Muscle of arm (tissue), 12 donors: ENCODE data around the gene RPL11. TPM values are rescaled to one million over a fixed set of nuclear protein-coding genes. Genes with fewer than 3 reads are reported as not detected.
"Not testable (repeated sequence)": the region's sequence is repeated elsewhere in the genome, so short reads cannot be mapped to it uniquely, and the experiment has no call there.

Source experiments
- DNase-seq: peaks from one replicate; pipeline ENCODE4 v3.0.0-alpha.2; 2013
- polyA plus RNA-seq, 12 donors: library from polyadenylated mRNA; unstranded; fragments of 120-200 nt; gene quantifications; one replicate each; pipeline ENCODE4 v1.2.1, GENCODE V29; 2013; ENCODE audit not compliant: insufficient read length in 12 of 12

RPL11 gene
- polyA plus RNA-seq, 12 donors, result 2,755 to 4,003 (median 2,978) TPM; not detected in 1

DNA sequence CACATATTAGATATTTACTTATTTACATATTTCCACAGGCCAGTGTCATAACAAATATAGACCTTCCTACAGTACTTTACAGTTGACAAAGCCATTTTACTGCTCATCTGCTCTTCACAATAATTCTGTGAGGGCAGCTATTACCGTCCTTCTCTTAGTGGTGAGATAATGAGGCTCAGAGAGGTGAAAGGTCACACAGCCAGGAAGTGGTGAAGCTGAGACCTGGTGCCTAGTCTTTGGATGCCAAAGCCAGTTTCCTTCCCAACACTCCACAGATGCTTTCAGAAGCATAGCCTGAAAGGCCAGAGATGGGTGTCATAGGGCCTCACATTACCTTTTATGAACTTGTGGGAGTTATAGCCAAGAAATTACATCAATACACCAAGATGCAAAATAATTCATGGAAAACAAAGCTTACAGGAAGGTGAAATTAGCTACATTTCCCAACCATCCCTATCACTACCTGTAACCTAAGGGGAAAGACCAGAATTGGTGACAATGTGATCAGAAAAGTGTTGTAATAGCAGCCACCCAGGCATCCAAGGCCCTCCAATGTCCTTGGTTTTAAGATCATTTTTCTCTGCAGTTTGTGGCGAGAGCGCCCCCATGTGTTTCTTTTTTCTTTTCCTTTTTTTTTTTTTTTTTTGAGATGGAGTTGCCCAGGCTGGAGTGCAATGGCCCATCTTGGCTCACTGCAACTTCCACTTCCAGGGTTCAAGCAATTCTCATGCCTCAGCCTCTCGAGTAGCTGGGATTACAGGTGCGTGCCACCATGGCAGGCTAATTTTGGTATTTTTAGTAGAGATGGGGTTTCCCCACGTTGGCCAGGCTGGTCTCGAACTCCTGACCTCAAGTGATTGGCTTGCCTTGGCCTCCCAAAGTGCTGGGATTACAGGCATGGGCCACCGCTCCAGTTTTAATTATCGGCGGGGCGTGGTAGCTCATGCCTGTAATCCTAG is 26.5 kb upstream of the RPL11 start:
- DNase-seq, result no peak

DNA sequence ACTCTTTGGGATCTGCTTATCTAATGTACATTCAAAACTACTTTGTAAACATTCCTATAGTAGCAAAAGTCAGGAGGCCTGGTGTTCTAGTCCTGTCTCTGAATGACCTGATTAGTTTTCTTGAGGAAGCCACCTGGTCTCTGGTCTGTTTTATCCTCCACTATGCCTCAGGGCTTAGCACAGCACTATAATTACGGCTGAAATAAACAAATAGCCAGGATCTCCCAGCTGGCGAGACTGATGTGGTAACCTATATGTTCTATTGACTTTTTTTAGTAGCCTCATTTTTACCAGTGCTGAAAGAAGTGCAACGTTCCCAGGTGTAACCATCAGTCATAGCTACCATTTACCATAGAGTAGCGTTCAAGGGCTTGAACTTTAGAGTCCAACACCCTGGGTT is 24.2 kb upstream of the RPL11 start:
- DNase-seq, result no peak

DNA sequence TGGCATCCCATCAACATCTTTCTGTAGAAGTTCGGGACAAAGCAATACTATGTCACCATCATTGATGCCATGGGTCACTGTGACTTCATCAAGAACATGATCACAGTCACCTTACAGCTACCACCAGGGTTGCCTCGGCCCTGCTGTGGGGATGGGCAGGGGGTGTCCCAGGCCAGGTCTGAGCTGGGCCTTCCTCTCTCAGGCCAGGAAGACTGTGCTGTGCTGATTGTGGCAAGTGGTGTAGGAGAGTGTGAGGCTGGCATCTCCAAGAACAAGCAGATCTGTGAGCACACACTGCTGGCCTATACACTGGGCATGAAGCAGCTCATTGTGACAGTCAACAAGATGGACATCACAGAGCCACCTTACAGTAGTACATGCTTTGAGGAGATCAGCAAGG is 20.9 kb upstream of the RPL11 start:
- no peak for DNase-seq

DNA sequence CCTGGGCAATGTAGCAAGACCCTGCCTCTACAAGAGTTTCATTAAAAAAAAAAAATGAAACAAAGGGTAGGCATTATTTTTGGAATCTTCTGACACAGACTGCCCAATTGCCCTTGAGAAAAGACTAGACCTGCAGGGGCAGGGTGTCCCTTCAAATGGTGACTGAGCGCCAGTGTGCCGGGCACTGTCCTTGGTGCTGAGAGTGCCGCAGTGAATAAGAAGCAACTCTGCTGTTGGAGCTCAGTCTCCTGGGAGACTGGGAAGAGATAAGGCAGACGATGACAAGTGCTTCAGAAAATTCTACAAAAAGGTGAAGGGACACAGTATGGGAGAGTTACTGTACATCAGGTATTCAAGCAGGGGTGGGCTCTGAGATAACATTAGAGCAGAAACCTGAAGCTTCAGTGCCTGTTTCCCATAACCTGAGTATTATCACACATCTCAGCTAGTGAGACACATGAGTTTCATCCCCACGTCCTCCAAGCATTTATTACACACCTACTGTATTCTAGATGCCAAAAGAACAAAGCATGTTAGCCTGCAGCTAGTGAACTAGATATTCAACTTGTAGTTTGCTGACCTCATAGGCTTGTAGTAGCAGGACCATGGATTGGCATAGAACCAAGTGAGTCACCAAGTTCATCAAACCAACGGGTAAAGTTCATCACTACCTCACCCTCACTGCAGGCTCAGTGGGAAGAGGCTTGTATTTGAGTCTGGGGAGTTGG is 18.4 kb upstream of the RPL11 start:
- DNase-seq, result peak; percentile 17

DNA sequence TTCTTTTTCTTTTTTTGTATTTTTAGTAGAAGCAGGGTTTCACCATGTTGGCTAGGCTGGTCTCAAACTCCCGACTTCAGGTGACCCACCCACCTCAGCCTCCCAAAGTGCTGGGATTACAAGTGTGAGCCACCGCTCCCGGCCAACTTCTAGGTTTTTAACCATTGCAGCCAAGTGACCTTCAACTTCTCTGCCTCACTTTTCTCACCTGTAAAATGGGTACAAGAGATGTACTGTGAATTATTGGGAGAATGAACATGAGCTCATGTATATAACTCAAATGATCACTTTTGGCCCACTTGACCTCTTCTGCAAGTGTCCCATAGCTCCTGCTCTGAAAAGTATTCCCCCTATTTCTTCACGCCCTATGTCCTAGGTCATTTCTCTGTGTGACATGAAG is 11.8 kb upstream of the RPL11 start:
- DNase-seq, result no peak

DNA sequence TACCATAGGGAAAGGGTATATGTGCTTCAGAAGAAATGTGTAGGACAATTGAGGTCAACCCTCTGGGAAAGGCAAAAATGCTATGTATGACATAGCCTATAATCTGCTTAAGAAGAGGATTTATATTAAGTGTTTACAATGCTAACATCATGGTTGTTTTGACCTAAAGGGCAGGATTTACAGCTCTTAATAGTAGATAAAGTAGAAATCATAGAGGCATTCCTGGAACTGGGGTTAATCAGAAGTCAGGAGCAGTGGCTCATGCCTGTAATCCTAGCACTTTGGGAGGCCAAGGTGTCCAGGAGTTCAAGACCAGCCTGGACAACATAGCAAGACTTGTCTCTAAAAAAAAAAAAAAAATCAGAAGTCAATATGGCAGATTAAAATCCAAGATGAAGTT is 8.7 kb upstream of the RPL11 start:
- no peak for DNase-seq

DNA sequence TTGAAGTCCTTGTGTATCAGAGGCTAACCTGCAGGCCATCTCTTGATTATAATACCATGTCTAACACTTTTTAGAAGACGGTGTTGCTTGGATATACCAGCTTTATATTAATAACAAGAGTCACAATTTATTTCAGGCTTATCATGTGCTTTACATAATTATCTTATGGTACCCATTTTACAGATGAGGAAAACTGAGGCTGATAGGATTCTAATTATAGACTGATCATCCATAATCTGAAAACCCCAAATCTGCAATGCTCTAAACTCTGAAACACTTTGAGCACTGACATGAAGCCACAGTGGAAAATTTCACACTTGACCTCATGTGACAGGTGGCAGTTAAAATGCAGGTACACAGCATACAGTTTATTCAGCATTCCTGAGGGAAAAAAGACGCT is 7.2 kb upstream of the RPL11 start:
- no peak for DNase-seq

DNA sequence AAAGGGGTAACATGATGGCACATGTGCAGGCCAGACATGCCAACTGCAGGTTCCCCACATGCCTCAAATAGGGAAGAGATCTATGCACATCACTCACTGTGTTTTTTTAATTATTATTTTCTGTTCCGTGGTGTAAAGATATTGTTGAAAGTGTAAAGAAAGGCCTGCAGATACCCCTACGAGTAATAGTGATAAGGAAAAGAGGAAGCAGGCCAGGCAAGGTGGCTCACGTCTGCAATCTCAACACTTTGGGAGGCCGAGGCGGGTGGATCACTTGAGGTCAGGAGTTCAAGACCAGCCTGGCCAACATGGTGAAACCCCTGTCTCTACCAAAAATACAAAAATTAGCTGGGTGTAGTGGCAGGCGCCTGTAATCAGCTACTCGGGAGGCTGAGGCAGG is 6.4 kb upstream of the RPL11 start:
- DNase-seq, result not testable (repeated sequence)

DNA sequence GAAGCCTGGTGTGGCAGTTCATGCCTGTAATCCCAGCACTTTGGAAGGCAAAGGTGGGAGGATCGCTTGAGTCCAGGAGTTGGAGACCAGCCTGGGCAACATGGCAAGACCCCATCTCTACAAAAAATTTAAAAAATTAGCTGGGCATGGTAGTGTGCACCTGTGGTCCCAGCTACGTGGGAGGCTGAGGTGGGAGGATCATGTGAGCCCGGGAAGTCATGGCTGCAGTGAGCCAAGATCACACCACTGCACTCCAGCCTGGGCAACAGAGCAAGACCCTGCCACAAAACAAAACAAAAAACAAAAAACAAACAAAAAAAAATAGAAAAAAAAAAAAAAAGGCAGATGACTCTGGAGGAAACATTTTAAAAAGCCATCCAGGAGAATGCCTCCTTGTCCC is 3.9 kb upstream of the RPL11 start:
- DNase-seq, result not testable (repeated sequence)

DNA sequence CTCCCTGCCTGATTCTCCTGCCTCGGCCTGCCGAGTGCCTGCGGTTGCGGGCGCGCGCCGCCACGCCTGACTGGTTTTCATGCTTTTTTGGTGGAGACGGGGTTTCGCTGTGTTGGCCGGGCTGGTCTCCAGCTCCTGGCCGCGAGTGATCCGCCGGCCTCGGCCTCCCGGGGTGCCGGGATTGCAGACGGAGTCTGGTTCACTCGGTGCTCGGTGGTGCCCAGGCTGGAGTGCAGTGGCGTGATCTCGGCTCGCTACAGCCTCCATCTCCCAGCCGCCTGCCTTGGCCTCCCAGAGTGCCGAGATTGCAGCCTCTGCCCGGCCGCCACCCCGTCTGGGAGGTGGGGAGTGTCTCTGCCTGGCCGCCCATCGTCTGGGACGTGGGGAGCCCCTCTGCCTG is 3.3 kb upstream of the RPL11 start:
- not testable (repeated sequence) for DNase-seq

DNA sequence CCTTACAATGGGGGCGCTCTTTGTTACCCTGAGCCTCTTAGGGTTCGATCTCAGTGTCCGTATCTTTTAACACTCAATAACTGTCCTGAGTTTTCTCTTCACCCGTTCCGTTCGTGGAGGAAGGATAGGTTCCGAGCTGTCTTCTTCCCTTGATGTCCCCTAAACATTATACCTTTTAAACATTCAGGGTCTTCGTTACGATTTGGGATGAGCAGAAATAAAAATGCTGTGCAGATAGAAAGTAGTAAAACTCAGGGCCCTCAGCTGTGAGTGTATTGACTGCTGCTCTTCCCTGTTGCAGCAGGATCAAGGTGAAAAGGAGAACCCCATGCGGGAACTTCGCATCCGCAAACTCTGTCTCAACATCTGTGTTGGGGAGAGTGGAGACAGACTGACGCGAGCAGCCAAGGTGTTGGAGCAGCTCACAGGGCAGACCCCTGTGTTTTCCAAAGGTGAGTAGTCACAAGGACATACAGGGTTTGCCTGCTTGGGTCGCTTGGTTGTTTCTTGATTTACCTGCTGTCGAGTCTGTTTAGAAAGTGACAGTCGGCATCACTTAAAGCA is 784 bp downstream of the RPL11 start:
- no peak for DNase-seq

DNA sequence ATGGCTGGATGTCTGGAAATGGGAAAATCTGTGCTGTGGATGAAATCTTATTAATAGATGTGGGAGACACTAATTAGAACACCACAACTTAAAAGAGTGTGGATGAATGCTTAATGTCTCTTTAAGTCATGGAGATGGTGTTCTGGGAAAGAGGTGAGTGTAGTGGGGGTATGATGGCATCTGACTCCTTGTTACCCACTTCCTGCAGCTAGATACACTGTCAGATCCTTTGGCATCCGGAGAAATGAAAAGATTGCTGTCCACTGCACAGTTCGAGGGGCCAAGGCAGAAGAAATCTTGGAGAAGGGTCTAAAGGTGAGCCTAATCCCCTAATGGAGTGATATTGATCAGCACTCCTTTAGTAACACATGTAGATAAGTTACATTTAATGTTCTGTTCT is 2.0 kb downstream of the RPL11 start:
- DNase-seq, result no peak

DNA sequence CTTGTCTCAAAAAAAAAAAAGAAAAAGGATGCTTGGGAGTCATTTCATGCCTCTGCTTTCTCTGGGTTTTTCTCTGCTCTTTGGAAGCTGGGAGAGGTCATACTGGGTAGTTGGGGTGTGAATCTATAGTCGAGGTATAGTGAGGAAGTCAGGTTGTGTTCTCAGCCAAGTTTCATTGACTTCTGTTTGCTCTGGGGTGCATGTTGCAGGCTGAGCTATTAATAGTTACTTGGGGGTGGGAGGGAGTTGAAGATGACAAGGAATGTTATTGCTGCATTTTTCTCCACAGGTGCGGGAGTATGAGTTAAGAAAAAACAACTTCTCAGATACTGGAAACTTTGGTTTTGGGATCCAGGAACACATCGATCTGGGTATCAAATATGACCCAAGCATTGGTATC is 2.8 kb downstream of the RPL11 start:
- DNase-seq, result no peak

DNA sequence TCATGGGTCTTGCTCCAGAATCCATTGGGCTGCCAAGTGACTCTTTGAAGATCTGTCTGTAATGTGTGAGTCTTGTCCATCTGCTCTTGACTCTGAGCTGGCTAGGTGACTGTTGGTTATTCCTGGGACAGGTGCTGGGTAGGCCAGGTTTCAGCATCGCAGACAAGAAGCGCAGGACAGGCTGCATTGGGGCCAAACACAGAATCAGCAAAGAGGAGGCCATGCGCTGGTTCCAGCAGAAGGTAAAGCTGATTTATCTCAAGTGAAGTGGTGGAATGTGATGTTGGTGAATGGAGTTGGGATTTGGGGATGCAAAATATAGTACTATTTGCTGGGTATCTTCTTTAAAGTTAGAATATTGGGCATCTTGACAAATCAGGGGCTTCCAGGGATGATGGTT is 4.1 kb downstream of the RPL11 start:
- no peak for DNase-seq

DNA sequence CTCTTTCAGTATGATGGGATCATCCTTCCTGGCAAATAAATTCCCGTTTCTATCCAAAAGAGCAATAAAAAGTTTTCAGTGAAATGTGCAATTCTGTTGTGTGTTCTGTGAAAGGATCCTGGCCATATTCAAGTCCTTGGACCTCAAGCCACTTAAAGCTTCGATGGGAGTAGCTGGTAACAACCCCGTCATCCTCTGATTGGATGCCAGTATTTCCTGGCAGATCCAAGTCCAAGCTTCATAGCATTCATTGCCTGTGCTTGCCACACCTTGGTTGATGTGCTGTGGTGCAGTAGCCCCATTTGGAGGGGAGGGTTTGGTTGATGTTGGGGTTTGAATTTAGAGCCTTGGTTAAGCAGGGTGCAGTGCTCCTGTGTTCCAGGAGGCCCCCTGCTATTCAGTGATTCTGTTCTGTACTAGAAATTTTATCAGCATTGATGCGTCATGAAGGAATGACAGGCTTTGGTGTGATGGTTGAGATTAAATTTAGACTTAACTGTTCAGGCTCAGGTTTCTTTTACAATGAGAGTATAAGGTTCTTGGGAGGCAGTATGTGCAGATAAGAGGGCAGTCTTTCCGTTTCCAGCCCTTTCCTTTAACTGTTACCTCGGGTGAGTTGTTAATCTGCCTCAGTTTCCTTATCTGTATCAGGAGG is 4.9 kb downstream of the RPL11 start:
- no peak for DNase-seq

DNA sequence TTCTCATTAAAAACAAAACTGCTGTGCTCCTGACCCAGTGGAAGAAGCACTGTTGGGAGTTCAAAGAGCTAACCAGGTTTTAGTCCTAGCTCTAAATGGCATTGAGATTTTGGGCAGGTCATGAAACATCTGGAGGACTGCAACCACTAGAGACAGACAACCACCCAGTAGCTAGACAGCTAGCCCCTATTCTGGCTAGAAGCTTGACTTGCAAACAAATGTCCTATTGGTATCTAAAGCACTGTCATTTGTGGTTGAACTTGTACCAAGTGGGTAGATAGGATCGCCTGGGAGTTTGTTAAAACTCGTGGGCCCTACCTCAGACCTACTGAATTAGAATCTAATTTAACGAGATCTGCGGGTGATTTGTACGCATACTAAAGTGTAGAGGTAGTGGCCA is 6.9 kb downstream of the RPL11 start:
- DNase-seq, result no peak

DNA sequence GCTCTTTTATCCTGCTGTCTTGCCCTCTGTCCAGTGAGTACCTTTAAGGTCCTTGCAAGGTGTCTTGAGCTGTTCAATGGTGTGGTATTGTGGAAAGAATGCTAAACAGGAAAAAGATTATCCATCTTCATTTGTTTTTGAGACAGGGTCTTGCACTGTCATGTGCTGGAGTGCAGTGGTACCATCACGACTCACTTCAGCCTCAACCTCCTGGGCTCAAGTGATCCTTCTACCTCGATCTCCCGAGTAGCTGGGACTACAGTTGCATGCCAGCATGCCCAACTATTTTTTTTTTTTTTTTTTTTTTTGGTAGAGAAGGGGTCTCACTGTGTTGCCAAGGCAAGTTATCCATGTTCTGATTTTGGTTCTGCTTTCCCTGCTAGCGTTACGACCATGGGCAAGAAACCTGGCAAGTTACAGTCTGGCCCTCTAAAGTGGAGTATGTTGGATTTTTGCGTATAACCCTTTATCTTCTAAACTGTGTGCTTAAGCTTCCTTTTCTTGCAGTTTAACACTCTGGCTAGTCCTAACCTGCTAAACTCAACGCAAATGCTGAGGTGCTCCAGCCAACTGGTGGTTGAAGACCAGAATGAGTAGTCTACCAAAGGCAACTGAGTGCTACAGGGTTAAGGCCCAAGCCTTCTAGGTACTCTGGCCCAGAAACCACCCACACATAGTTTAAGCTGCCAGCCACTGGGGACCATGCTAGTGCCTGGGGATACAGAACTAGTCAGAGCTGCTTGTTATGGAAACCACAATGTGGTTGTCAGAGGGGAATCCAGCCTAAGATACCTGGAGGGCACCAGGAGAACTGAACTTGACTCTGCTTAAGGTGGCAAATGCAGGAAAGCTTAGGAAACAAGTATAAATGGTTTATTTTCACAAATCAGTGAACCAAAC is 7.9 kb downstream of the RPL11 start:
- DNase-seq, result no peak

DNA sequence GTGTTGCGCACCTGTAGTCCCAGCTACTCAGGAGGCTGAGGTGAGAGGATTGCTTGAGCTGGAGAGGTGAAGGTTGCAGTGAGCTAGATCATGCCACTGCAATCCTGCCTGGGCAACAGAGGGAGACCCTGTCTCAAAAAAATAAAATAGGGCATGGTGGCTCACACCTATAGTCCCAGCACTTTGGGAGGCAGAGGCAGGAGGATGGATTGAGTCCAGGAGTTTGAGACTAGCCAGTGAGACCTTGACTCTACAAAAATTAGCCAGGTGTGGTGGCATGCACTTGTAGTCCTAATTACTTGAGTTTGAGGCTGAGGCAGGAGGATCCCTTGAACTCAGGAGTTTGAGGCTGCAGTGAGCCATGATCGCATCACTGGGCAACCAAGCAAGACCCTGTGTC is 9.7 kb downstream of the RPL11 start:
- DNase-seq, result no peak

DNA sequence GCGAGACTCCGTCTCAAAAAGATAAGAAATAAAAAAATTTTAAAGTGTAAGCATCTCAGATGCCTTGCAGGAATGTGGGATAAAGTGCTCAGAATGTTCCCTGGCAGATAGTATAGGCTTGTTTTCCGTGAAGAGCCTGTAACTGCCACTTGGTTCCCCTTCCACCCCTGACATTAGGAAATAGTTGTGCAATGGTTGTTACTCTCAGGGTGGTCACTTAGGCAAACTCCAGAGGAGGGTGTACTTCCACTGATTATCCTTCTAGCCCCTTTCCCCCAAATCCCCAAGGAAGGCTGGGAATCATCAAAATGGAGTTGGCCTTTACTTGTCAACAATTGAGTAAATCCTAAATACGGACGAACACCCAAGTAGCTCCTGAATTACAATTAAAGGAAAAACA is 10.4 kb downstream of the RPL11 start:
- no peak for DNase-seq

DNA sequence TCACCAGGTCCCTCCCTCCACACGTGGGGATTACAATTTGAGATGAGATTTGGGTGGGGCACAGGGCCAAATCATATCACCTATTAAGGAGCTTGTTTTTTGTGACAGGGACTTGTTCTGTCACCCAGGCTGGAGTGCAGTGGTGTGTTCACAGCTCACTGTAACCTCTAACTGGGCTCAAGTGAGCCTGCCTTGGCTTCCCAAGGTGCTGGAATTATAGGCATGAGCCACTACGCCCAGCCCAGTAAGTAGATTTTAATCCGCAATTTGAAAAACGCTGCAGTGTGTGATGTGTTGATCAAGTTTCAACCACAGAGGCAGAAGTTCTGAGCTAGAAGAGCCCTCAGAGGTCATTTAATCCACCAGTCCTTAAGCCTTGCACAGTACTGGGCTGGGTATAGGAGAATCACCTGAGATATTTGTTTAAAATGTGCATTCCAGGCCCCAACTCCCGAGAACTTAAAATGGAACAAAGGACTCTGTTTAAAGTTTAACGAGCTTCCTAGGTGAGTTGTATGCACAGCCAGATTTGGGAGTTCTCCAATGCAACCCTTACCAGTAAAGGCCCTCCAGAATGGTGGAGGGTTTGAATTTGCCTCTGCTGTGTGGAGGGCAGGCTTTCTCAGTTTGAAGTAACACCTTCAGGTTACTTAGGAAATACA is 13.4 kb downstream of the RPL11 start:
- no peak for DNase-seq

DNA sequence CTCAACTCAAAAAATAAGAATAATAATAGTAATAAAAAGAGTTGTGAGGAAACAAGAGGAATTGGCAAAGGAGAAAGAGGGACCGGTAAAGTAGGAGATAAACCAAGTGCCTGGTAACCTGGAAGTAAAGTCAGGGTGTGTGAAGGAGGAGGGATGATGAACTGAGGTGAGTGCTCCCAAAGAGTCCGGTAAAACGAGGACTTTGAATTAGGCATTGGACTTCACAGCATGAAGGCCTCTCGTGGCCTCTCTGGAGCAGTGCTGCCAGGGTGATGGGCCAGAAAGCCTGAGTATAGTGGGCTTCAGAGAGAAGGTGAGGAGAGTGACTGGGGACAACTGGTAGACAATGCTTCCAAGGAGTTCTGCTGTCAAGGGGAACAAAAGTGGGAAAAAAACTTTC is 17.6 kb downstream of the RPL11 start:
- DNase-seq, result no peak
